Limb (tissue), 2 donors: ENCODE data around the gene PRR14L.
"Not testable (repeated sequence)": the region's sequence is repeated elsewhere in the genome, so short reads cannot be mapped to it uniquely, and the experiment has no call there.

Experiments used
- DNase-seq, 2 donors: peaks; one replicate each; pipeline ENCODE4 v3.0.0-alpha.2; 2016; ENCODE audit errors: extremely low spot score in 2 of 2

Gene PRR14L

GRCh38 chr22:31740314-31740713 lies 9.6 kb downstream of the PRR14L start:
- DNase-seq: not testable (repeated sequence)

- no peak for DNase-seq
Measured at GRCh38 chr22:31739795-31740201, 10.1 kb downstream of the PRR14L start.

- no peak for DNase-seq
Measured at GRCh38 chr22:31738566-31738965, 11.4 kb downstream of the PRR14L start.

GRCh38 chr22:31737932-31738331 lies 12.0 kb downstream of the PRR14L start:
- DNase-seq: no peak

- no peak for DNase-seq
Measured at GRCh38 chr22:31736458-31736857, 13.5 kb downstream of the PRR14L start.

GRCh38 chr22:31734512-31734911 lies 15.4 kb downstream of the PRR14L start:
- no peak for DNase-seq

- no peak for DNase-seq
Measured at GRCh38 chr22:31733580-31734079, 16.3 kb downstream of the PRR14L start.

GRCh38 chr22:31732089-31732829 lies 17.7 kb downstream of the PRR14L start:
- no peak for DNase-seq

- DNase-seq: no peak
Measured at GRCh38 chr22:31730344-31730711, 19.6 kb downstream of the PRR14L start.

- no peak for DNase-seq
Measured at GRCh38 chr22:31728857-31729256, 21.1 kb downstream of the PRR14L start.

GRCh38 chr22:31726692-31727091 lies 23.2 kb downstream of the PRR14L start:
- DNase-seq: no peak

- DNase-seq: no peak
Measured at GRCh38 chr22:31723723-31724122, 26.2 kb downstream of the PRR14L start.

- DNase-seq: no peak
Measured at GRCh38 chr22:31719850-31720471, 30.0 kb downstream of the PRR14L start.

- no peak for DNase-seq
Measured at GRCh38 chr22:31715147-31715778, 34.7 kb downstream of the PRR14L start.

GRCh38 chr22:31711226-31711625 lies 38.7 kb downstream of the PRR14L start:
- DNase-seq: not testable (repeated sequence)

- no peak for DNase-seq
Measured at GRCh38 chr22:31707519-31707918, 42.4 kb downstream of the PRR14L start.

GRCh38 chr22:31695423-31695822 lies 54.5 kb downstream of the PRR14L start:
- no peak for DNase-seq

- not testable (repeated sequence) for DNase-seq
Measured at GRCh38 chr22:31694046-31694445, 55.9 kb downstream of the PRR14L start.

- no peak for DNase-seq
Measured at GRCh38 chr22:31692186-31692886, 57.6 kb downstream of the PRR14L start.

GRCh38 chr22:31691408-31691807 lies 58.5 kb downstream of the PRR14L start:
- no peak for DNase-seq

GRCh38 chr22:31683181-31684105 lies 66.5 kb downstream of the PRR14L start:
- DNase-seq: no peak
